ENCODE results near the gene EDEM2.
"Not testable (repeated sequence)": the region's sequence is repeated elsewhere in the genome, so short reads cannot be mapped to it uniquely, and the experiment has no call there.

DNA sequence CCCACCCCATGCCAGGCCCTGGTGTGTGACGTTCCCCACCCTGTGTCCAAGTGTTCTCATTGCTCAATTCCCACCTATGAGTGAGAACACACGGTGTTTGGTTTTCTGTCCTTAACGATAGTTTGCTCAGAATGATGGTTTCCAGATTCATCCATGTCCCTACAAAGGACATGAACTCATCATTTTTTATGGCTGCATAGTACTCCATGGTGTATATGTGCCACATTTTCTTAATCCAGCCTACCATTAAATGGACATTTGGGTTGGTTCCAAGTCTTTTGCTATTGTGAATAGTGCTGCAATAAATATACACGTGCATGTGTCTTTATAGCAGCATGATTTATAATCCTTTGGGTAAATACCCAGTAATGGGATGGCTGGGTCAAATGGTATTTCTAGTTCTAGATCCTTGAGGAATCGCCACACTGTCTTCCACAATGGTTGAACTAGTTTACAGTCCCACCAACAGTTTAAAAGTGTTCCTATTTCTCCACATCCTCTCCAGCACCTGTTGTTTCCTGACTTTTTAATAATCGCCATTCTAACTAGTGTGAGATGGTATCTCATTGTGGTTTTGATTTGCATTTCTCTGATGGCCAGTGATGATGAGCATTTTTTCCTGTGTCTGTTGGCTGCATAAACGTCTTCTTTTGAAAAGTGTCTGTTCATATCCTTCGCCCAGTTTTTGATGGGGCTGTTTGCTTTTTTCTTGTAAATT, 75.5 kb downstream of the EDEM2 start:
- TF ChIP-seq, protein P1, sequence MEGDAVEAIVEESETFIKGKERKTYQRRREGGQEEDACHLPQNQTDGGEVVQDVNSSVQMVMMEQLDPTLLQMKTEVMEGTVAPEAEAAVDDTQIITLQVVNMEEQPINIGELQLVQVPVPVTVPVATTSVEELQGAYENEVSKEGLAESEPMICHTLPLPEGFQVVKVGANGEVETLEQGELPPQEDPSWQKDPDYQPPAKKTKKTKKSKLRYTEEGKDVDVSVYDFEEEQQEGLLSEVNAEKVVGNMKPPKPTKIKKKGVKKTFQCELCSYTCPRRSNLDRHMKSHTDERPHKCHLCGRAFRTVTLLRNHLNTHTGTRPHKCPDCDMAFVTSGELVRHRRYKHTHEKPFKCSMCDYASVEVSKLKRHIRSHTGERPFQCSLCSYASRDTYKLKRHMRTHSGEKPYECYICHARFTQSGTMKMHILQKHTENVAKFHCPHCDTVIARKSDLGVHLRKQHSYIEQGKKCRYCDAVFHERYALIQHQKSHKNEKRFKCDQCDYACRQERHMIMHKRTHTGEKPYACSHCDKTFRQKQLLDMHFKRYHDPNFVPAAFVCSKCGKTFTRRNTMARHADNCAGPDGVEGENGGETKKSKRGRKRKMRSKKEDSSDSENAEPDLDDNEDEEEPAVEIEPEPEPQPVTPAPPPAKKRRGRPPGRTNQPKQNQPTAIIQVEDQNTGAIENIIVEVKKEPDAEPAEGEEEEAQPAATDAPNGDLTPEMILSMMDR (IDR thresholded peaks at IDR 0.05): not testable (repeated sequence)
- not testable (repeated sequence) for TF ChIP-seq POLR2A, POLR2AphosphoS5 (IDR thresholded peaks at IDR 0.05)

Measured in prostate gland (tissue), 2 donors.